ENCODE results near the gene GEMIN4. TPM values are rescaled to one million over a fixed set of nuclear protein-coding genes. Genes with fewer than 3 reads are reported as not detected.

GEMIN4 gene
- 36.1 and 37.3 TPM in 2 replicates for total RNA-seq
- long read RNA-seq, full-length matches to known transcripts: 54 of 55 reads
- long read RNA-seq, partial matches to known transcripts: 0 of 55 reads
- long read RNA-seq, other reads (novel, unspliced or antisense): 1 of 55 reads

- Mint-ChIP-seq H3K36me3 (ENCODE audit: low read depth) (peaks cover 37% of the 10 kb centered on the region), H3K27ac (ENCODE audit: unreplicated experiment) (peak within 1 kb of the TSS; percentile 98), H3K4me1 (peaks cover 54% of the 10 kb centered on the region), H3K9me3 (peaks cover 5% of the 10 kb centered on the region), H3K27me3 (ENCODE audit: low read depth) (no peaks in the 10 kb centered on the region), H3K4me3 (peak within 1 kb of the TSS; percentile 93)
- peak; percentile 97 for TF ChIP-seq CTCF (conservative IDR thresholded peaks at IDR 0.05)
- peak; percentile 99 for DNase-seq (ENCODE audit: low read depth, low spot score)
Measured at GRCh38 chr17:752002-752619, at the start of gene GEMIN4. TSS of gene GEMIN4 (minus strand) at chr17:752264. CDS start at chr17:752142, 122 bp downstream.

GRCh38 chr17:801660-802059 lies 49.6 kb upstream of the GEMIN4 start:
- no peaks in the 10 kb centered on the region for H3K27me3 Mint-ChIP-seq (ENCODE audit: low read depth)
- H3K9me3 Mint-ChIP-seq: no peaks in the 10 kb centered on the region
- no peak for TF ChIP-seq CTCF (conservative IDR thresholded peaks at IDR 0.05)
- H3K36me3 Mint-ChIP-seq (ENCODE audit: low read depth): peaks cover 5% of the 10 kb centered on the region
- H3K4me3 Mint-ChIP-seq: peak overlapping the region; percentile 54
- no peak for DNase-seq (ENCODE audit: low read depth, low spot score)
- peaks cover 26% of the 10 kb centered on the region for H3K4me1 Mint-ChIP-seq
- H3K27ac Mint-ChIP-seq (ENCODE audit: unreplicated experiment): no peak overlapping the region

GRCh38 chr17:800446-801242 lies 48.6 kb upstream of the GEMIN4 start:
- TF ChIP-seq CTCF (conservative IDR thresholded peaks at IDR 0.05): no peak
- Mint-ChIP-seq H3K9me3 (no peaks in the 10 kb centered on the region), H3K27ac (ENCODE audit: unreplicated experiment) (peak overlapping the region; percentile 12), H3K36me3 (ENCODE audit: low read depth) (peaks cover 6% of the 10 kb centered on the region), H3K27me3 (ENCODE audit: low read depth) (no peaks in the 10 kb centered on the region), H3K4me1 (peaks cover 23% of the 10 kb centered on the region), H3K4me3 (peak overlapping the region; percentile 51)
- no peak for DNase-seq (ENCODE audit: low read depth, low spot score)

GRCh38 chr17:799261-799660 lies 47.2 kb upstream of the GEMIN4 start:
- DNase-seq (ENCODE audit: low read depth, low spot score): no peak
- Mint-ChIP-seq H3K27ac (ENCODE audit: unreplicated experiment) (no peak overlapping the region), H3K36me3 (ENCODE audit: low read depth) (peaks cover 6% of the 10 kb centered on the region), H3K4me1 (peaks cover 21% of the 10 kb centered on the region), H3K4me3 (no peak overlapping the region), H3K27me3 (ENCODE audit: low read depth) (no peaks in the 10 kb centered on the region), H3K9me3 (no peaks in the 10 kb centered on the region)
- no peak for TF ChIP-seq CTCF (conservative IDR thresholded peaks at IDR 0.05)

GRCh38 chr17:798246-798645 lies 46.2 kb upstream of the GEMIN4 start:
- H3K36me3 Mint-ChIP-seq (ENCODE audit: low read depth): peaks cover 6% of the 10 kb centered on the region
- no peak for DNase-seq (ENCODE audit: low read depth, low spot score)
- H3K4me3 Mint-ChIP-seq: no peak overlapping the region
- no peaks in the 10 kb centered on the region for H3K27me3 Mint-ChIP-seq (ENCODE audit: low read depth)
- TF ChIP-seq CTCF (conservative IDR thresholded peaks at IDR 0.05): no peak
- peaks cover 11% of the 10 kb centered on the region for H3K4me1 Mint-ChIP-seq
- no peak overlapping the region for H3K27ac Mint-ChIP-seq (ENCODE audit: unreplicated experiment)
- H3K9me3 Mint-ChIP-seq: no peaks in the 10 kb centered on the region
